ENCODE results near the gene CDC42BPA.

The CDC42BPA gene

DNA sequence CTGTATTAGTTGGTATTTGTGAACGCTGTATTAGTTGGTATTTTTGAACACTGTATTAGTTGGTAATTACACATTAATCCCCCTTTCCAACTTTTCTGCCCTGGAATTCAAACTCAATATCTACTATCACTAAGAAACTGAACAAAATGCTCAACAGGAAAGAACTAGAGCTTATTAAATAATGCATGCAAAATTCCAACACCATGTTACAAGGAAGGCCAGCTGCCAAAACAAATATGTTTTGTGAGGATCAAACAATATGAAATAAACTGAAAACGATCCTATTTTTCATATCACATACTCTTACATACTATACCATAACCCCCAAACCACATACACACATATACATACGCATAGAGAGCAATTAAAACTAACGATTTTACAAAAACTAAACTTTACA, 104.9 kb downstream of the CDC42BPA start:
- no peak for DNase-seq

- DNase-seq: no peak
Measured at GRCh38 chr1:227212164-227212563, 106.1 kb downstream of the CDC42BPA start.

DNA sequence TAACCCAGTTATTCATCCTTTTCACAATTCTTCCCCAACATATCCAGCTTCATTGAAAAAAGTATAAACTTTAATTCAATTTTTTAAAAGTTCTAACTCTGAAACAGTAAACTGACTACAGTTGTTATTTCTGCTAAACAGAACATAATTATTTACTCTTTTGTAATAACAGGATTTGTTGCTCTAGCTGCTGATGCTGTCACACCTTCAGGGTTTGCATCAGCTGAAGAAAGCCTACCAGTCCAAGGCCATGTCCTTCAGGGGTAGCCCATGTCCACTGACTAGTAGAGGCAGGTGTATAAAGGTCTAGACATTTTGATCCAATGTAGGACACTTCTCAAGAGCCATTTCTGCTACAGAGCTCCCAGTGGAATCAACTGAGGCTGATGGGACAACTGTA, 107.7 kb downstream of the CDC42BPA start:
- no peak for DNase-seq

DNA sequence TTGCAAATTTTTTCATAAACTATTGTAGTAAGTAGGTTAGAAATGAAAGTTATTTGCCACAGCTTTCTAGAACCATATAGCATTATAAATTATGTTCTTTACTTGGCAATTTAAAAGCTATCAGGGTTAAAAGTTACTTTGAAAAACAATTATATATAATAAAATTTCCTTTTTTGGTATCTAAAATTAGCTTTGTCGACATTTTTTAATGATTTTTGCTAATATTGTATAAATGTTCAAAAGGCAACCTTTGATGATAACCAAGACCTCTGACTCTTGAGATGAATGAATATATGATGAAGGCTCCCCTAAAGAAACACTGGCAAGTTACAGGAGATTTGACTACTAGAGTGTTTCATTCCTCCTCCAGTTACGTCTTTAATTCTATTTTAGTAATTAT, 121.2 kb downstream of the CDC42BPA start:
- DNase-seq: no peak

GRCh38 chr1:227192163-227192562, 126.1 kb downstream of the CDC42BPA start:
- DNase-seq: peak in 6 of 56 donors; percentile 5 to 16 (median 9)

- no peak for DNase-seq
Measured at GRCh38 chr1:227191607-227192006, 126.7 kb downstream of the CDC42BPA start.

GRCh38 chr1:227190321-227190720, 128.0 kb downstream of the CDC42BPA start:
- no peak for DNase-seq

GRCh38 chr1:227185291-227185690, 133.0 kb downstream of the CDC42BPA start:
- DNase-seq: no peak

GRCh38 chr1:227182012-227182411, 136.3 kb downstream of the CDC42BPA start:
- no peak for DNase-seq

- DNase-seq: no peak
Measured at GRCh38 chr1:227175611-227176010, 142.7 kb downstream of the CDC42BPA start.

DNA sequence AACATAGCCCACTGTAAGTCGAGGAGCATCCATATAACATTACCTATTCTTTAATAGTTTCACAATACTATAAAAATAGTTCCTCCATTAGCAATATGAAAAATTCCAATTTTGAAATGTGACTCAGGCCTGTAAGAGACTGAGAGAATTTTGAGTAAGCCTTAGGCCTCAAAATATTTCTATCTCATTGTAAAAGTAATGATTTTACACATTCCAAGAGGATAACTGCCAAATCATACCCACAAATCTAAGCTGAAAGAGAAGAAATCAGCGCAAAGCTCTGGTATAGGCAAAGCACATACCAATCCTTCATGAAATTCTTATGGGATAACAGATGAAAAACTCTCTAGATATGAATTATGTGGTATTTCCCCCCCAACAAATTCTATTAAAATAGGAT, 144.1 kb downstream of the CDC42BPA start:
- no peak for DNase-seq

DNA sequence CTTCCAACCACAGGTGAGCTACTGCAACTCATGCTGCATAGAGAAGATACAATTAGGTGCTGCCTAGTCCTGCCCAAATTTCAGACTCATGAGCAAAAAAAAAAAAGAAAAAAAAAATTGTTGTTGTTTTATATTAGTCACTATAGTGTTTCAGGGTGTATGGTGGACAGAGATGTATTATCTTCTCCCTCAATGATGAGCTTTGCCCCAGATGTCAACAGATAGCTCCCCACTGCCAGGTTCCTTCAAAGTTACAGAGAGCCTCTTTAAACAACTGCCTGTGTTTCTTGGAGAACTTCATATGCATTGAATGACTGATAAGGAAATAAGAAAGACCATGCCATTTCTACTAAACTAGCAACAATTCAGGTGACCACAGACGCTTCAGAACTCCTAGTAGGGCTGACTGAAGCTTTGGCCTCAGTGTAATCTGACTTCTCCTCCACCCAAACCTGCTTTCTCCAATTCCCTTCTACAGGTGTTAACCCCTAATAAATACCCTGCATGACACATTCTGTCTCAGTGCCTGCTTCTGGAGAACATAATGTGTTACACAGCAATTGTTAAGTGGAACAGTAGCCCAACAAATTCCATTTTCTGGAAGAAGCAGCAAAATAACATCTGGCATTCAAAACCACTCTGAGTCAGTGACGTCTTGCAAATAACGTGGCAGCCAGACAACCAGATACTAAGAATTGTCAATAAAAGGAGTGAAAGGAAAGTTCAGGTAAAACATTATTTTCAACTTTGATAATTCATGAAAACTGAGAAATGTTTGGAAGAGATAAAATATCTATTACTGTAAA, 147.7 kb downstream of the CDC42BPA start:
- no peak for DNase-seq

- DNase-seq: no peak
Measured at GRCh38 chr1:227169343-227169742, 148.9 kb downstream of the CDC42BPA start.

DNA sequence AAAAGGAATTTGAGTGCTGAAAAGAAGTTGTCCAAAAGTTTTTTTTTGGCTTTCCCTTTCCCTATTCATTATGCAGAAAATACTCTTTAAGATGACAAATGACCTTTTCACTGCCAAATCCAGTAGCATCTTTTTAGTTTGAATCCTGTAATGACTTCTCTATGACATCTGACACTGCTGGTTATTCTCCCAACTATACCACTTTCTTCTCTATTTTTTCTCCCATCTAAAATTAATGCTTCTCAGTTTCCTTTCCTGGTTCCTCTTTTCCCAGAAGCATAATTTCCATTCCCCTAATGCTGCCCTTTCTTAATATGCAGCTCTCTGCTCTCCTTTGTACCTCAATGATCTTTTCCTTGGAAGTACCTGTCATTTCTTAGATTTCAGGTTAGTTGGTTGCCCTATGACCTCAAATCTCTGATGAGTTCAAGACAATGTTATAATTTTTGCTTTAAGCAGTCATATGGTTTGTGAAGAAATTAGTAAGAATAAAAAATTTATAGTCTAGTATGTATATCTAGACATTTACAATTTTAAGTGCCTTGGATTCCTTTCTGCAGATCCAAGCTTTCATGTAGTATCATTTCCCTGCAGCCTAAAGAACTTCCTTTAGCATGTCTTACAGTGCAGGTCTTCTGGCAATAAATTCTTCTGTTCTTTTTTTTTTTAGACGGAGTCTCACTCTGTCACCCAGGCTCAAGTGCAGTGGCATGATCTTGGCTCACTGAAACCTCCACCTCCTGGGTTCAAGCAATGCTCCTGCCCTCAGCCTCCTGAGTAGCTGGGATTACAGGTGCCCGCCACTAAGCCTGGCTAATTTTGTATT, 150.8 kb downstream of the CDC42BPA start:
- no peak for DNase-seq

GRCh38 chr1:227166559-227166958, 151.7 kb downstream of the CDC42BPA start:
- DNase-seq: no peak

DNA sequence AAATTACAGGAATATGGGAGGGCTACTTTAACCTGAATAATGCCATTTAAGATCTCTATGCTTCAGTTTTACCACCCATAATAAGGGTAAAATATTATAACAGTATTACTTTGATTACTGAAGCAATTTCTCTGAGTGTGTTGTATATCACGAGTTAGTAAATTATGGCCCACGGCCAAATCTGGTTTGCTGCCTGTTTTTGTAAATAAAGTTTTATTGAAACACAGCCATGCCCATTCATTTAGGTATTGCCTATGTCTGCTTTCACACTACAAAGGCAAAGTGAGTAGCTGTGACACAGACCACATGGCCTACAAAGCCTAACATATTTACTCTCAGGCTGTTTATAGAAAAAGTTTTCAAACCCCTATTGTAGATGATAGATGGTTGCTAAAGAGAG, 156.8 kb downstream of the CDC42BPA start:
- no peak for DNase-seq

DNA sequence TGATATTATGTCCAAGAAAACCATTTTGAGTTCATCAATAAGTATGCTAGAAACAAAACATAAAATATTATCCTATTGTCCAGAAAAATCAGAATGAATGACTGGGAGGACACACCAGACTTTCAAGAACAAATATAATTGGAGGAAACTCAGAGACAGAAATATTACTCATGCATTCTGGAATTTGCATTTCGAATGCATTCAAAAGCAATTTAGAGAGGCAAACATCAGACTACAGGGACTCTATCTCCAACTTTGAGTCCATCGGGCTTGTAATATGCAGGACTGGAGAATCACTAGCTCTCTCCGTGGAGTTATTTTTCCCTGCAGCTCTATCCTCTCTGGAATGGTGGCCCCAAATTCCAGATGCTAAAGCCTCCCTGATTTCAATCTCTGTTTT, 161.8 kb downstream of the CDC42BPA start:
- no peak for DNase-seq

GRCh38 chr1:227155688-227156087, 162.6 kb downstream of the CDC42BPA start:
- no peak for DNase-seq

- no peak for DNase-seq
Measured at GRCh38 chr1:227155004-227155403, 163.3 kb downstream of the CDC42BPA start.

- no peak for DNase-seq
Measured at GRCh38 chr1:227152525-227152924, 165.8 kb downstream of the CDC42BPA start.

- no peak for DNase-seq
Measured at GRCh38 chr1:227140376-227140775, 177.9 kb downstream of the CDC42BPA start.

GRCh38 chr1:227136210-227136820, 182.0 kb downstream of the CDC42BPA start:
- DNase-seq: no peak

All from amygdala (tissue), 56 donors.